HG03521 (cell line): ENCODE data around the gene ZSCAN9.

ENCODE experiments used
- ATAC-seq: cut with Tn5 transposase; IDR thresholded peaks from one replicate; pipeline ENCODE4 v1.9.1; 2021; ENCODE audit warnings: mild to moderate bottlenecking, moderate library complexity; ENCODE audit not compliant: unreplicated experiment

The ZSCAN9 gene

GRCh38 chr6:28225056-28225834, at the start of gene ZSCAN9:
Gene ZSCAN9, plus strand, starts transcription at chr6:28225275. Its CDS starts 1,810 bp downstream, at chr6:28227085.
- peak; percentile 85 for ATAC-seq

- ATAC-seq: no peak
Measured at GRCh38 chr6:28176373-28176772, 48.7 kb upstream of the ZSCAN9 start.

- no peak for ATAC-seq
Measured at GRCh38 chr6:28182255-28182654, 42.8 kb upstream of the ZSCAN9 start.

- no peak for ATAC-seq
Measured at GRCh38 chr6:28188111-28188979, 36.7 kb upstream of the ZSCAN9 start.

- ATAC-seq: no peak
Measured at GRCh38 chr6:28200020-28200419, 25.1 kb upstream of the ZSCAN9 start.

GRCh38 chr6:28203201-28203600, 21.9 kb upstream of the ZSCAN9 start:
- no peak for ATAC-seq

GRCh38 chr6:28205879-28206278, 19.2 kb upstream of the ZSCAN9 start:
- no peak for ATAC-seq

- no peak for ATAC-seq
Measured at GRCh38 chr6:28206527-28206926, 18.5 kb upstream of the ZSCAN9 start.

- no peak for ATAC-seq
Measured at GRCh38 chr6:28206928-28207509, 18.1 kb upstream of the ZSCAN9 start.

- no peak for ATAC-seq
Measured at GRCh38 chr6:28207510-28208110, 17.5 kb upstream of the ZSCAN9 start.

- ATAC-seq: no peak
Measured at GRCh38 chr6:28208111-28208659, 16.9 kb upstream of the ZSCAN9 start.

GRCh38 chr6:28209753-28210535, 15.1 kb upstream of the ZSCAN9 start:
- ATAC-seq: no peak

GRCh38 chr6:28211840-28212509, 13.1 kb upstream of the ZSCAN9 start:
- ATAC-seq: peak; percentile 28

GRCh38 chr6:28212510-28213212, 12.4 kb upstream of the ZSCAN9 start:
- ATAC-seq: peak; percentile 59

GRCh38 chr6:28213213-28213523, 11.9 kb upstream of the ZSCAN9 start:
- ATAC-seq: no peak

GRCh38 chr6:28215425-28215824, 9.7 kb upstream of the ZSCAN9 start:
- ATAC-seq: no peak

GRCh38 chr6:28217890-28218289, 7.2 kb upstream of the ZSCAN9 start:
- ATAC-seq: no peak

- ATAC-seq: peak; percentile 47
Measured at GRCh38 chr6:28218312-28219248, 6.5 kb upstream of the ZSCAN9 start.
